SHP77 (cell line): Measurements from ENCODE around the gene CACNA2D3.
"Not testable (repeated sequence)": the region's sequence is repeated elsewhere in the genome, so short reads cannot be mapped to it uniquely, and the experiment has no call there.

ENCODE experiments used
- DNase-seq, 2 experiments: peaks; one replicate each; lab custom pipeline; 2025; lab: John Stamatoyannopoulos, UW

Gene CACNA2D3

GRCh38 chr3:55085231-55085630 is 962.9 kb downstream of the CACNA2D3 start:
- DNase-seq = no peak

GRCh38 chr3:55089211-55089610 is 966.9 kb downstream of the CACNA2D3 start:
- no peak for DNase-seq

GRCh38 chr3:55090291-55090690 is 967.9 kb downstream of the CACNA2D3 start:
- DNase-seq = no peak

- DNase-seq = no peak
Observed at GRCh38 chr3:55090746-55091145, 968.4 kb downstream of the CACNA2D3 start.

- DNase-seq = no peak
Observed at GRCh38 chr3:55091381-55092225, 969.3 kb downstream of the CACNA2D3 start.

GRCh38 chr3:55094676-55095075 is 972.3 kb downstream of the CACNA2D3 start:
- DNase-seq = no peak

- no peak for DNase-seq
Observed at GRCh38 chr3:55097441-55097840, 975.1 kb downstream of the CACNA2D3 start.

- DNase-seq = no peak
Observed at GRCh38 chr3:55105647-55106046, 983.3 kb downstream of the CACNA2D3 start.

GRCh38 chr3:55107187-55107586 is 984.8 kb downstream of the CACNA2D3 start:
- no peak for DNase-seq

- DNase-seq = not testable (repeated sequence)
Observed at GRCh38 chr3:55111906-55112305, 989.6 kb downstream of the CACNA2D3 start.

- DNase-seq = no peak
Observed at GRCh38 chr3:55118451-55118850, 996.1 kb downstream of the CACNA2D3 start.

- DNase-seq = no peak
Observed at GRCh38 chr3:55119268-55119667, 996.9 kb downstream of the CACNA2D3 start.

- no peak for DNase-seq
Observed at GRCh38 chr3:55122312-55122711, 1000.0 kb downstream of the CACNA2D3 start.
